GM21619 (cell line): Measurements from ENCODE around the gene OR2T6.
"Not testable (repeated sequence)": the region's sequence is repeated elsewhere in the genome, so short reads cannot be mapped to it uniquely, and the experiment has no call there.

ENCODE experiments used
- ATAC-seq: cut with Tn5 transposase; IDR thresholded peaks from one replicate; pipeline ENCODE4 v1.9.1; 2021; ENCODE audit not compliant: unreplicated experiment

Gene OR2T6

DNA sequence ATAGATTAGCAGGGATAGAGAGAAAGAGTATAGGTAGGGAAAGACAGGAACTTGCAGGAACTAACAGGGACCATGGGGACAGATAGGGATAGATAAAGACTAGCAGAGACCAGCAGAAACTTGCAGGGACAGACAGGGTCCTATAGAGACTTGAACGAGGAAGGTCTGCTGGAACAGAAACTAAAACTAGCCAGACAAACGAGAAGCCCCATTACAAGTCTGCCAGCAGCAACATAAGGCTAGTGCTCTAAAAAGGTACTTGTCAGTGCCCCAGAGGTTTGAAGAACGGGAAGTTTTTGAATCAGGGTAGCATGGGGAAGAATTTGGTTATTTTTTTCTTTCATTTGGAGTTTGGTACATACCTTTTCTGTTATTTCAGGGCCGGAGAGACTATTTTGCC is 56.7 kb downstream of the OR2T6 start:
- ATAC-seq: not testable (repeated sequence)

GRCh38 chr1:248433811-248434415 is 58.4 kb downstream of the OR2T6 start:
- ATAC-seq: not testable (repeated sequence)

- ATAC-seq: peak; percentile 58
Observed at GRCh38 chr1:248434913-248435312, 59.4 kb downstream of the OR2T6 start.

DNA sequence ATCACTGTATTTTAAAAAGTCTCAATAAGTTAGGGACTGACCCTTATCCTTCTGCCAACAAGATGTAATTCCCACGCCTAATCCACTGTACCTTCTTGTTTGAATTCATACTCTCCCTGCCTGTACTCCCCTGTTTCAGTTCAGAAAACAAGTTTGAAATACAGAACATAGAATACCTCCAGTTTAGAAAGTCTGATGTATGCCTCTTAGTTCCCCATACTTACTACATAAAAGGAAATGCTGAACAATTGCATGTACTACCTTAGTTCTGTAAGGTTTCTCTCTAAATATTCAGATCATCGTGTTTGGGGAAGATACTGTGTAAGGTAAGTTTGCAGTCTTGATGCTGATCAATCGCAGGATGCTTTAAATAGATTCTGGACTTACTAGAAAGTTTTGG is 60.8 kb downstream of the OR2T6 start:
- ATAC-seq: peak; percentile 54

GRCh38 chr1:248438668-248439067 is 63.1 kb downstream of the OR2T6 start:
- ATAC-seq: peak; percentile 43

GRCh38 chr1:248439283-248439682 is 63.7 kb downstream of the OR2T6 start:
- not testable (repeated sequence) for ATAC-seq
